GM19238 (cell line): Measurements from ENCODE around the gene PDK2.
A peak's percentile ranks its signal among the peaks of the same experiment; 100 is the strongest.

Experiments used
- DNase-seq: peaks from one replicate; pipeline ENCODE4 v3.0.0; 2011; ENCODE audit warnings: low spot score; ENCODE audit not compliant: insufficient read length

The PDK2 gene

GRCh38 chr17:50094753-50095619 is at the start of gene PDK2:
Gene PDK2 (plus strand): TSS chr17:50095351. CDS start chr17:50095436, 85 bp downstream.
- DNase-seq = peak; percentile 98

DNA sequence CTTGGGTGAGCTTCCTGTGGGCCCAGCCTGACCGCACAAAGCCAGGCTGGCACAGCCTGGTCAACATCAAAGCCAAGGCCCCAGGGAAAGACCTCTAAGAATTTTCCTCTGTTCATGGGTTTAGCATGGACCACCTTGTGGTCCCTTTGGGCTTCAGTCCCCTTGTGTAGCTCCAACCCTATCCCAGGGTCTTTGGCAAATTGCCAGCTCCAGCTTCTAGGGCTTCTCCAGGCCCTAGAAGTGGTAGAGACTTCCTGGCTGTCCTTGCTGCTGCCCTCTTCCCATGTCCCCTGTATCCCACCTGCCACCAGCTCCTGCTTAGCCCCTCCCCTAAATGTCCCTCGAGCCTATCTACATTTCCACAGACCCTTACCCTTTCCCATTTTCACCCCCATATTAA is 49.0 kb upstream of the PDK2 start:
- DNase-seq = no peak

- DNase-seq = no peak
Observed at GRCh38 chr17:50046667-50047066, 48.5 kb upstream of the PDK2 start.

DNA sequence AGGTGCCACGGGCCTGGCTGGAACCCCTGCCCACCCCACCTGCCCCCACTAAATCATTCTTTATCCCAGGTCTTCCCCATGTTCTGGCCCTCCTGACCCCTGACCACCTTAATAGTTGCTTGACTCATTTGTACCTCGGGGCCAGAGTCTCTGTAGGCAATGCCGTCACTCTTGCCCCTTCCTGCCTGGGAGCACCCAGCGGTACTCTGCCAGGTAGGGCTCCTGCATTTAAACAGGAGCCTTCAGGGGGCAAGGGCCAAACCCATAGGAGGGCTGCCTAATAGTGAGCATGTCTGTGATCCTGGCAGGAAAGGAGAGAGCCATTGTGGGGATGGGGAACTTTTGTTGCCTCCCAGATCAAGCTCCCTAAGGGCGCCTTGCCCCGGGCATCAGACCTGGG is 48.1 kb upstream of the PDK2 start:
- DNase-seq = no peak

DNA sequence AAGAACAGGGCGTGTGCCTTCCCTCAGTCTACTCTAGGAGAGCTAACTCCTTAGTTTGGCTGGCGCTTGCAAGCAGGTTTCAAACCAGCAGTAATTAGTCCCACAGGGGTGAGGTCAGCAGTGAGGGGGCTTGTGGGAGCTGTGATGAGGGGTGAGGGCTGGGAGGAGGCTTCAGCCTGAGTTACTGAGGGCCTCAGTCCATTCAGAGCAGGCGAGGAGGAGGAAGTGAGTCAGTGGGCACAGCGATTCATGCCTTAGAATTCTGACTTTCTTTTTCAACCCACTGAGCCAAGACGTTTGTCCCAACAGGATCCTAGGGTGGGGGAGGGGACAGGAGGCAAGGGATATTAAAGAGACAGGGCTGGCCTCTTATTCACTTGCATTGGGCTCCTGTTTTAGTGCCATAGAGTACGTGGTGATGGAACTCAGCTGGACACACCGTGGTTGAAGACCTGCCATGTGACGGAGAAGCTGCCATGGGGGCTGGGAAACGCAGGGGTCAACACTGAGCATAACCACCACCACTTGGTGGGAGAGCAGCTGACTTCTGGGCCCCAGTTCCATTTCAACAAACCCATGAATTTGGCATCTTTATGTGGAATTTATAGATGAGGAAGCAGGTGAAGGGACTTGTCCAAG is 47.5 kb upstream of the PDK2 start:
- no peak for DNase-seq

DNA sequence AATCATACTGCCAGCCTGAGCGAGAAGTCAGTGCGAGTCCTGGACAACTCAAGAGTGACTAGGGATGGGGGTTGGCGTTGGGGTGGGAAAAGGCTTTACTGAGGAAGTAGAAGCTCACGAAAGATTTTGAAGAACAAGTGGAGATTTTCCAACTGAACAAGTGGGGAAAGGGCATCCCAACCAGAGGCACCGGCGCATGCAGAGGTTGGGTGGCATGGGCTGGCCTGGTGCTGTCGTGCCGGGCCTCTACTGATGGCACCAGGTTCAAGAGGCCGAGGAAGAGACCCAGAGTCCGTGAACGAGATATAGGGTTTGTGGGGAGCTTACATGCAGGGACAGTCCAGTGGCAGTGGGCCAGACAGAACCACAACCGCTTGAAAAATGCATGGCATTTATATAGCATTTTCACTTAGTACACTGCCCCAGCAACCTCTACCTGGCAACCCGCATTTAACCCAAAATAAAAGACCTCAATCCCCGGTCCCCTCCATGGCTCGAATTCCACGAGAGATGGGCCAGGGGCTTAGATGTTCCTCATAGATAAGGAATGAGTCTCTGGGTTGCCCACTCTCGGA is 46.9 kb upstream of the PDK2 start:
- no peak for DNase-seq

- DNase-seq = no peak
Observed at GRCh38 chr17:50048988-50049387, 46.2 kb upstream of the PDK2 start.

GRCh38 chr17:50049636-50050035 is 45.5 kb upstream of the PDK2 start:
- no peak for DNase-seq

DNA sequence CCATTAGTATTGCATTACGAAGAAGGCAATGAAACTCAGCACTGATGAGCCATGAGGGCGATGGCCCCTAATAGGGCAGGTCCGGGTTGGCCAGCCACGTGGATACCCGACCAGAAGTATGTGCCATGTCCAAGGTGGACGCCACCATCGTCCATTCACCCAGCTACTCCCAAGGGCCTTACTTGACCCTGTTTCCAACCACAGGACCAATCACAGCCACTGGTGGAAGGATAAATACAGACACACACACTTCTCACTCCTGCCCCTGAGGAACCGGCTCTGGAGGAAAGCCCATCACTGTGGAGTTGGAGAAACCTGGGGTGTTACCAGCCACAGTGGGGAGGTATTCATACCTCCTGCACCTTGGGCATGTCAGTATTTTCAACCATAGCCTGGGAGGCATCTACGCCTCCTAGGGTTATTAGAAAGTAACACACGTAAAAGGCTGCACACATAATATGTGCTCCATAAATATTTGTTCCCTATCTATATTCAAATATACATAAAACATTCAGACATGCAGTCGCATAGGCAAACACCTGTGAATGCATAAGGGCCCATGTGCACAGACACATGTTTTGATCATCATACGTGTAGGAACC is 44.6 kb upstream of the PDK2 start:
- no peak for DNase-seq

- DNase-seq = no peak
Observed at GRCh38 chr17:50051082-50051576, 44.0 kb upstream of the PDK2 start.

- no peak for DNase-seq
Observed at GRCh38 chr17:50051606-50052005, 43.5 kb upstream of the PDK2 start.

DNA sequence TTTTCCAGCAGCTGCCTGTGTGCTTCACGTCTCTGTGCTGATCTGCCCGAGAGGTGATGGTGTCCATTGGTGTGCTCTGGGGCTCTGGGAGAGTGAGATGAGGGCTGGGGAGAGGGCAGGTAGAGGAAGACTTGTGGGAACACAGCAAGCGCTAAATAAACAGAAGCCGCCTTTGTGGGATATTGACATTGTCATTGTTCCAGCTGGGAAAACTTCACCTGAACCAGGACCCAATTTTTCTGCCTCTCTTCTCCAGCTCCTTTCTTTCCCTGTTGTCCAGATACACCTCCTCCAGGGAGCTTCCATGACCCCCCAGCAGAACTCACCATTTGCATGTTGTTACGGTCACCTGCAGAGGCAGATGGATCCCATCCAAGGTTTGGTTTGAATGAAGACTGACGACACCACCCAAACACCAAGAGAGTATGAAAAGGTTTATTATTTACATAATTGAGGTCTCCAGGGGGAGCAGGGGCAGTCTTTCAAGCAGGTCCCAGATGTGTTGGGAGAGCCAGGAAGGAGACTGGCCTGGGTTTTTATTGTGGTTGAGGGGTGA is 42.8 kb upstream of the PDK2 start:
- DNase-seq = no peak

- DNase-seq = no peak
Observed at GRCh38 chr17:50052822-50053653, 42.1 kb upstream of the PDK2 start.

GRCh38 chr17:50053654-50053960 is 41.5 kb upstream of the PDK2 start:
- DNase-seq = no peak

GRCh38 chr17:50055055-50055425 is 40.1 kb upstream of the PDK2 start:
- DNase-seq = no peak

GRCh38 chr17:50055426-50056216 is 39.5 kb upstream of the PDK2 start, which contains the start of gene ITGA3:
Gene ITGA3 (plus strand): TSS chr17:50056110. CDS start chr17:50056440, 330 bp downstream.
- DNase-seq = peak; percentile 46

GRCh38 chr17:50056217-50056960 is 38.8 kb upstream of the PDK2 start:
- peak; percentile 63 for DNase-seq

- no peak for DNase-seq
Observed at GRCh38 chr17:50056961-50057330, 38.2 kb upstream of the PDK2 start.

DNA sequence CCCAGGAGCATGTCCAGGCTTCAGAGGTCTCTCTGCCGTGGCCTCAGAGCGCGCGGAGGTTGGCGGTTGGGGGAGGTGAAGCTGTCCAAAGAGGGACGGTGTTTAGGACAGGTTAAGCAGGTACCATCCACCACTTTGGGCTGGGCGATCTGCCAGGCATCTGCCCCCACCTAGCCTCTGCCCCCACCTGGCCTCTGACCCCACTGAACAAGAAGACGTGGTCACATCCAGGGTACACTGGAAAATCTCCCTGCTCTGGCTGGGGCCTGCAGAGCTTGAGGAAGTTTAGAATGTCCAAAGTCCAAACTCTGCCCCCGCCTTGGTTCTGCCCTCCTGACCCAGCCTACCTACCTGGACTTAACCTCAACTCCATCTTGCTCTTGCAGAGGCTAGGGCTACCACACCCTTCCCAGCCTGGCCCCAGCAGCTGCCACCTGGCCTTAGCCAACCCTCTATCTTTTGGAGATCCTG is 37.6 kb upstream of the PDK2 start:
- no peak for DNase-seq
